SH-SY5Y (cell line): ENCODE data around the gene SLC1A4.

Experiments used
- GATA2 ChIP-seq: IDR thresholded peaks from 2 replicates; pipeline ENCODE4 v1.6.1; 2011; ENCODE audit warnings: mild to moderate bottlenecking, low read depth, low read length
- GATA3 ChIP-seq: IDR thresholded peaks from 2 replicates; pipeline ENCODE4 v1.6.1; 2011; ENCODE audit warnings: low read depth, mild to moderate bottlenecking, low read length, moderate library complexity

Gene SLC1A4

DNA sequence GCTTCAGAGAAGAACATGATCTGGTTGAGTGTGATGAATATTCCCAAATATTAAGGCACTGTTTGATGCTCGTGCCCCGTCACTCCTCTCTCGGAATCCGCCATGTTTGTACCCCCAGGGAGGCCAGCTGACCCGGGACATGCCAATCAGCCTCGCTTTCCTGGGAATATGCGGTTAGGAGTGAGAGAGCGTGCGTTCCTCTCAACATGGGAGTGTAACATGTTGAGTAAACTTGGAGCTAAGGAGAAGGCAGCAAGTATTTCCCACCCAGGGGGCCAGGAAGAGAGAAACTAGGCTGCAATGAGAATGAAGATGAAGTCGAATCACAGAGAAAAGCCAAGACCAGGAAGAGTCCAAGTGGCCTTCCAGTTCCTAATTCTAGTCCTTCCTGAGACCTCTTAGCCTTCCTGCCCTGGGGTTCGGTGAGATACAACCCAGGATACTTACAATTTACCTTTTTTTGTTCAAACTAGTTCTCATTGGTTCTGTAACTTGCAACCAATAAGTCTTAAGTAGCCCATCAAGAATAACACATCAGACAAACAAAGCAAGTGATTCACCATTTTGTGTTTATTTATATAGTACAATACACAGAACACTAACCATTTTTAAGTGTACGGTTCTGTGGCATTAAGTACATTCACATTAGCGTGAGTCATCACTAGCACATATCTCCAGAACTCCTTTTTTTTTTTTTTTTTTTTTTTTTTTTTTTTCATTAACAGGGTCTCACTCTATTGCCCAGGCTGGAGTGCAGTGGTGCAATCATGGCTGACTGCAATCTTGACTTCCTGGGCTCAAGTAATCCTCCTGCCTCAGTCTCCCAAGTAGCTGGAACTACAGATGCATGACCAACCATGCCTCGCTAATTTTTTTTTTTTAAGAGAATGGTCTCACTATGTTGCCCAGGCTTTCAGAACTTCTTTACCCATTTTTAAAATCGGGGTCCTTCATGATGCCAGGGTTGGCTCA, 36.4 kb upstream of the SLC1A4 start:
- TF ChIP-seq GATA3 (no peak), GATA2 (no peak)

DNA sequence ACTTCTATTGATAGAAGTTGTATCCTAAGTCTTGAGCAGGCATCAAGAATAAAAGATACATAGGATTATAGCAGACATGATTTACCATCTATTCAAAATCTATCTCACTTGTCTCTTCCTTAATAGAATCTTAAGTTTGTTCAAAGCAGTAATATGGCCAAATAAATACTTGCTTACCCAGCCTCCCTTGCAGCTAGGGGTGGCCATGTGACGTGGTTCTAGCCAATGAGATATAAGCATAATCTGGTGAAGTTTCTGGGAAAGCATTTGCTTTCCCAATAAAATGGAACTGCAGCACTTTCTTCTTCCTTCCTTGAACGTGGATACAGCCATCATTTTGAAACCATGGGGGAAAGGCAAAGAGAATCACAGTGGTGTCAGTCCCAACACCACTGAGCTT, 33.7 kb upstream of the SLC1A4 start:
- no peak for TF ChIP-seq GATA3
- no peak for TF ChIP-seq GATA2

DNA sequence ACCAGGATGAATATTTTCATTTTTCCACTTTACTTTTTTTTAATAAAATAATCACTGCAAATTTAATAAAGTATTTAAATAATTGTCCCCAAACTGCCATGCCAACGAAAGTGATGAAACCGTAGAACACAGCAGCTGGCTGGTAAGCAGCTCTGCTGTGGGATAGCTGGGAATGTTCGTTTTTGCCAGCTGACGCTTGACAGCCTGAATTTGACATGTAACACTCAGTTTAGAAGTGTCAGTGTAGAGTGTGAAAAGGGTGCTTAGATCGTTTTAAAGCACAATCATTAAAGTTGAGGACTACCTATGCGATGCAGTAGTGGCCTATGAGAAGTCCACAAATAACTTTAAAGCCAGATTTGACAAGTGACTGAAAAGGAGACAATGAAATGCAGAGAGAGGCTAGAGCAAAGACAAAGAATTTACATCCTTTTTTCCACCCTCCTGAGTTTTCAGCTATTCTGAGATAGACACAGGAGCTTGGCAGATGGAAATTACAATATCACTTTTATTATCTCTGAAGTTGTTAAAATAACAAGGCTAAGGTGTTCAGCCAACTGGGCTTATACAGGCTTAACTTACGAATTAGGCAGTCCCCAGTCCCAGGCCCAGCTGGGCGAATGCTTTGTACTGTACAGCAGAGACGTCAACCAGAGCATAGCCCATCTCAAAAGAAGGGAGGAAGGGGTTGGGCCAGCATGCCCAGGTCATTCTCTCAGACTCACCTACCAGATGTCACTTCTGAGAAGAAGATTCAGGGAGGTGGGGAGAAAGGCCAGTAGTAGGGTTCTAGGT, 31.9 kb upstream of the SLC1A4 start:
- TF ChIP-seq GATA2, result no peak
- TF ChIP-seq GATA3, result no peak

DNA sequence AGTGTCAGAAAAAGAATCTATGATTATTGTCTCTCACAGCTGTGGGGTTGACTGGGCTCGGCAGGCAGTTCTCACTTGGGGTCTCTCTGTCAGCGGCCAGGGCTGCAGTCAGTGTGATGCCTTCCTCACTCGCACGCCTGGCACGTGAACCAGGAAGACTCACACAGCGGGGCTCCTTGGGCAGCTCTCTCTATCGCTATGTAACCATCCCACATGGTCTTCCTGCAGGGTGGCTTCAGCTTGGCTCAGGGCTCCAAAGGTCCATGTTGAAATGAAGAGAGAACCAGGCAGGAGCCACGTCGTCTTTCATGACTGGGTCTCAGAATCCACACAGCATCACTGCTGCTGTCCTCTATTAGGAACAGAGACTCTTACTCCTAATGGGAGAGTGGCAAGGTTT, 30.6 kb upstream of the SLC1A4 start:
- TF ChIP-seq GATA3, result no peak
- TF ChIP-seq GATA2, result no peak

DNA sequence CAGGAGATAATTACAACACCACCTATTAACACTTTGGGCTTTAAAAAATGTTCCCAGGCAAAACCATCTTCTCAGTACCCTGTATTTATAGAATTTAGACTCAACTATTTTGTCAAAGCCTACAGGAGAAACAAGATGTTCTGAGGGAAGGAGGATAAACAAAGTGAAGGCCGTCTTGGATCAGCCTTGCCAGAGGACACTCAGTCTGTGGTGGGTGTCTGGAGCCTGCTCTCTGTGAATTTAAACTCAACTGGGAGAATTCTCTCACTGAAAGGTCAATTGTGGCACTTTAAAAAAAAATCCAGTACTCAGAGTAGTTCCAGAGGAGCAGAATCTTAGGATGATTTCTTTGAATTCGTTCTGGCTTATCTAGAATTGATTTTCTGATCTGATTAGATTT, 28.4 kb upstream of the SLC1A4 start:
- TF ChIP-seq GATA2 (no peak), GATA3 (no peak)

DNA sequence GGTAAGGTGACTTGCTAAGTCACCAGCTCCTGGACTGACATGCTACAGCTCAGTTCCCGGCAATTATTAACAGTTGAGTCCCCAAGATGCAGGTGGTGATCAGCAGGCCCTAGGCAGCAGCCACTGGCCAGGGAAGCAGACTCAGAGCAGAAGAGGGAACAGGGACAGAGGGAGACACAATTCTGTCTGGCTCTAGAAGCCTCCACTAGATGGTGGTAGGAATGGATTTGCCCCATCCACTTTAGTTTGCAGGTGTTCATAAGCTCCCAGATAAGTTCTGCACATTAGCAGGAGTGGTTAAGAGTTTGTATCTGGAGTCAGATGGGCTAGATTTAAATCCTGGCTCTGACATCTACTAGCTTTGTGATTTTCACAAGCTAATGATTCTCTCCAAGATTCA, 25.5 kb upstream of the SLC1A4 start:
- TF ChIP-seq GATA3, result no peak
- TF ChIP-seq GATA2, result no peak

DNA sequence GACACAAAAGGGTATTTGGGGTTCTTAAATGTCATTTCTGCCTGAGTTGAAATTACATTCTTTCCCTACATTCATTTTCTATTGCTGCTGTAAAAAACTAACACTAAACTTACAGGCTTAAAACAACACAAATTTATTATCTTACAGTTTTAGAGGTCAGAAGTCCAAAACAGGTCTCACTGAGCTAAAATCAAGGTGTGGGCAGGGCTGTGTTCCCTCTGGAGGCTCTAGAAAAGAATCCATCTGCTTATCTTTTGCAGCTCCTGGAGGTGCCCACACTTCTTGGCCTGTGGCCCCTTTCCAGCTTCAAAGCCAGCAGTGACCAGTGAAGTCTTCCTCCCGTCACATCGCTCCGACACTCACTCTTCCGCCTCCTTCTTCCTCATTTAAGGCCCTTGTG, 23.2 kb upstream of the SLC1A4 start:
- TF ChIP-seq GATA3 (no peak), GATA2 (no peak)

DNA sequence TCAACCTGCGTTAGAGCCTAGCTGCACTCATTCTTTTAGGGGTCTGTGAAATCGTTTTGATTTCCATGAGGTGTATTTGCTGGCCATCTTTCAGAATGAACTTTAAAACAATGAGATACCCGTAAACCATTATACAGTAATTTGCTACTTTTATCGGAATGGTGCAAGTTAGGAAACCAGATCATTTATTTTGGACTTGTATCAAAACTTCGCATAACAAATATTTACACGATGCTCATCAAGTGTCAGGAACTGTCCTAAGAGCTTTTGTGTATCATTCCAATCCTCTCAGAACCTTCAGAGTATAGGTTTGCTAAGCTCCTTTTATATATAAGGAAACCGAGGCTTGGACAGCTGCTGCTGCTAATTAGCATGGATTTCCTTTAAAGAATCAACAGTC, 22.4 kb upstream of the SLC1A4 start:
- TF ChIP-seq GATA2 (no peak), GATA3 (no peak)

DNA sequence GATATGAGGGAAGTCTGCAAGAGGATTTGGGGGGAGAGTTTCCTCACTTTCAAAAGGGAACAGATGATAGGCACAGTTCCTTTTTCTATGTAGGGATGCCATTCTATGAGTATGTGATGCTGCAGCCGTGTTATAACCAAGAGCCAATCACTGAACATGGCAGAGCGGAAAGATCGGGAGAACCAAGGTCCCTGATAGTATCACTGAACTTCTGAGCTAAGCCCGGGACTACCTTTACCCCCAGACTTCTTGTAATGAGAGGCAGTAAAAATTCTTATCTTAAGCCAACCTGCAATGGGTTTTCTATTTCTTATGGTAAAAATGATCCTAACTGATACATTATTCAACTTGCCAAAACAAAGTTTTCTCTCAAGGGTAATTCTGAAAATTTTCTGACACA, 21.6 kb upstream of the SLC1A4 start:
- TF ChIP-seq GATA2 (no peak), GATA3 (no peak)

DNA sequence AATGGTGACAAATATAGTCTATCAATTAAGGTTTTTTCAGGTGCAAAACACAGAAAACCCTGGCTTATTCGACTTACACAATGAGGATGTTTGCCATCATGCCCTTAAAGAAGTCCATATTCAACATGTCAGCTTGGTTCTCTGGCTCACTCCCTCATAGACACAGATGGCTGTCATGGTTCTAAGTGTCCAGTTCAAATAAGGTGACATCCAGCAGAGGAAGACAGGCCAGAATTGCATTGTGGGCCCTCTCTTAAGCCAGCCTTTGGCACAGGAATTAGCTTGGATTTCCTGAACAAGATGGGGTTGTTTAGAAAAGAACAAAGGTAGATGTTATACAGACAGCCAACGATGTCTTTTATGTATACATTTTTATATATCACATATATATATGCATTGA, 18.7 kb upstream of the SLC1A4 start:
- TF ChIP-seq GATA2 (no peak), GATA3 (no peak)

DNA sequence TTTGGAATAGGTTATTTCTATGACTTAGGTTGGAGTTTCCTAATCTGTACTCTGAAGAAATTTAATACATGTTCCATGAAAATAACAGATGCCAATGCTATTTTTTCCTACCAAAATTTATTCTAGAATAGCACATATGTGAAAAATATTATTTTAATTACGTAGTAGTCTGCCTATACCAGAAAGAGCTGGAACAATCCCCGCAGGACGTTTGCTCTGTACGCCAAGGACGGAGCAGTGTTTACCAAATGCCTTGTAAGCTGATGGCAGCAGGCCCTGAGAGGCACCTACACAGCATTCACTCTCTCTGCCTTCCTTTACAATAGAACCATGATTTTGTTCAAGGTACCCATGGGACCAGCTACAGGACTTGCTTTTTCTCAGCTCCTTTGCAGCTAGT, 16.8 kb upstream of the SLC1A4 start:
- TF ChIP-seq GATA3, result no peak
- no peak for TF ChIP-seq GATA2

DNA sequence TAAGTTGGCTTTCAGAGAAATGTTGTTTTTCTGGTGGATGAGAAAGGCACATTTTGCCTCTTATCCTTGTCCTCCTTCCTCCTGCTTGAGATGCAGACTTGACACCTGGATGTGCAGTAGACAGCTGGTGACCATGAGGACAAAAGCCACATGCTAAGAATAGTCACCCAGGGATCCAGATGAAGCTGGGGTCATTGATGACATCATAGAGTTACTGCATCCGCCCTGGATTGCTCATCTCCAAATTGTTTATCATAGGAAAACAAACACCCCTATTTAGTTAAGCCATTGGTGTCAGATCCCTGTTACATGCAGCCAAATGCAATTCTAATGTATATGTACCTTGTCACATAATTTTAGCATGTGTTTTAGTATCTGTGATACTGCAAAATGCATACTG, 16.3 kb upstream of the SLC1A4 start:
- TF ChIP-seq GATA2, result no peak
- no peak for TF ChIP-seq GATA3

DNA sequence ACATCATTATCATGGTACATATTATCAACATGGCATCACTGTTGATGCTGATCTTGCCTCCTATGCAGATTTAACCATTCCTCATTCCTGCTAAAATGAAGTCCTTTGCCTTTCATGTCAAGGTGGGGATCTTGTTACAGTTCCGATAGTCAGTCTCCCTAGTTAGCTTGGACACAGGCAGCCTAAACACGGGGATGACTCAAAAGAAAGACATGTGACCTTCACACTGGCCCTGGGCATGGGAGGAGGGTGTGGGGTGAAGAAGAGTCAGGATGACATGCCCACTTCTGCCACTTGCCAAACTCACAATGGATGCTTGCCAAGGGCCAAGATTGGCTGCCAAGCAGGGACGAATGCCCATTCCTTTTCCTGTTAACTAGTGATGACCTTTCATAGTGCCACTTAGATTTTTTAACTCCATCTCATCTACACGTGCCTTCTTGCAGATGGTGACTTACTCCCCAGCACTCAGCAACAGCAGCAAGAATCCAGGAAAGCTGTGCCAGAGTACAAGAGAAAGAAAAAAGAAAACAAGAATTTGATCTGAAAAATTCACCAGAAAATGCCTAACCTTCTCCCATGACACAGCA, 13.9 kb upstream of the SLC1A4 start:
- TF ChIP-seq GATA3 (no peak), GATA2 (no peak)

DNA sequence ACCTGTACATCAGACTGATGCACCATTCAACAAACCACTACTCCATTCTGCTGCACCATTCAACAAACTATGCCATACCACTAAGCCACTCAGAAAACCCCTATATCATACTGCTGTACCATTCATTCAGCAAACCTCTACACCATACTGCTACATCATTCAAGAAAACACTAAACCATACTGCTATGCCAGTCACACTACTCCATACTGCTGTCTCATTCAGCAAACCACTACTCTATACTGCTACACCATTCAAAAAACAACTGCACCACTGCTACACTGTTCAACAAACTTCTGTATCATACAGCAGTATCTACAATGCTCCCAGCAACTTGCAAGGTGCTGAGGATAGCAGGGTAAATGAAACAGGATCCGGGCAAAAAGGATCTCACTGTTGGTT, 12.9 kb upstream of the SLC1A4 start:
- TF ChIP-seq GATA3 (no peak), GATA2 (no peak)

DNA sequence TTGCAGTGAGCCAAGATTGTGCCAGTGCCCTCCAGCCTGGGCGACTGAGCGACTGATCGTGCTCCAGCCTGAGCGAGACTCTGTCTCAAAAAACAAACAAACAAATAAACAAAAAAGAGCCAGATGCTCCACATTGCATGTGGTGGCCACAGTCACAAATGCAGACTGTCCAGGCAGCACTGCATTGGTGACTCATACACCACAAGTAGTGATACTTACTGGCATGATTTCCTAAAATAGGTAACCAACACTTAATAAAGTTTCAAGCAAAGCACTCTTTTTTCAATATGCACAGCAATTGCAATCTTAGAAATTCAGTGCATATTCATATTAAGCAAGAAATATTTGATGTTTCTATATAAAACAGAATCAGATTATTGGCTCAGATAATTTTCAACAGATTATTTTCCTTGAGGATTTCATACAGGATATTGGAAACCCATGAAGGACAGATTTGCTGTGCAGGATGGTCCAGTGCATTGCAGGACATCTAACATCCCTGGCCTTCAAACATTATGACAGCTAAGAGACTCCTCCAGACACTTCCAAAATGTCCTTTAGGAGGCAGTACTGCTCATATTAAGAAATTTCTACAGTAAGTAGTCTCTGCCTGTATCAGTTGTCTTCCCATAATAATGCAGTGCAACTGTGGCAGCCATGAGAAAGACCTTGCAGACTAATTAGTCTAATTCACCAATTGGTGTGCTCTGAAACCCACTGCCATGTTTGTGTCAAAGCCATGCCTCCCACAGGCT, 10.5 kb upstream of the SLC1A4 start:
- TF ChIP-seq GATA3 (no peak), GATA2 (no peak)
